ENCODE results near the gene ACBD7. TPM values are rescaled to one million over a fixed set of nuclear protein-coding genes. Genes with fewer than 3 reads are reported as not detected.
A peak's percentile ranks its signal among the peaks of the same experiment; 100 is the strongest.

ACBD7 gene
- total and polyA plus RNA-seq, 9 donors: 0.08 to 1.7 (median 0.40) TPM; not detected in 1

- intact Hi-C loops (cut with DNase I): loop anchor here in 2 of 4 donors (10.0 kb wide), 3 partner anchors 65 to 265 kb away; partner anchors contain the start of genes CDNF (in 1 of the 2), DCLRE1C (in 1 of the 2), HSPA14 (in 1 of the 2) and MEIG1 (in 1 of the 2)
- Histone ChIP-seq H3K27ac (no peak overlapping the region), H3K36me3 (no peaks in the 10 kb centered on the region), H3K4me1 (ENCODE audit: insufficient read depth) (peaks cover 9% of the 10 kb centered on the region), H3K4me3 (no peak overlapping the region), H3K27me3 (no peaks in the 10 kb centered on the region), H3K9me3 (no peaks in the 10 kb centered on the region)
- no peak for TF ChIP-seq EP300 (IDR thresholded peaks at IDR 0.05)
- TF ChIP-seq, protein P1, sequence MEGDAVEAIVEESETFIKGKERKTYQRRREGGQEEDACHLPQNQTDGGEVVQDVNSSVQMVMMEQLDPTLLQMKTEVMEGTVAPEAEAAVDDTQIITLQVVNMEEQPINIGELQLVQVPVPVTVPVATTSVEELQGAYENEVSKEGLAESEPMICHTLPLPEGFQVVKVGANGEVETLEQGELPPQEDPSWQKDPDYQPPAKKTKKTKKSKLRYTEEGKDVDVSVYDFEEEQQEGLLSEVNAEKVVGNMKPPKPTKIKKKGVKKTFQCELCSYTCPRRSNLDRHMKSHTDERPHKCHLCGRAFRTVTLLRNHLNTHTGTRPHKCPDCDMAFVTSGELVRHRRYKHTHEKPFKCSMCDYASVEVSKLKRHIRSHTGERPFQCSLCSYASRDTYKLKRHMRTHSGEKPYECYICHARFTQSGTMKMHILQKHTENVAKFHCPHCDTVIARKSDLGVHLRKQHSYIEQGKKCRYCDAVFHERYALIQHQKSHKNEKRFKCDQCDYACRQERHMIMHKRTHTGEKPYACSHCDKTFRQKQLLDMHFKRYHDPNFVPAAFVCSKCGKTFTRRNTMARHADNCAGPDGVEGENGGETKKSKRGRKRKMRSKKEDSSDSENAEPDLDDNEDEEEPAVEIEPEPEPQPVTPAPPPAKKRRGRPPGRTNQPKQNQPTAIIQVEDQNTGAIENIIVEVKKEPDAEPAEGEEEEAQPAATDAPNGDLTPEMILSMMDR (IDR thresholded peaks at IDR 0.05): no peak
- TF ChIP-seq POLR2A (IDR thresholded peaks at IDR 0.05): no peak
- 44 to 55% (median 54%) methylated on average over 4 of the region's 4 CpGs for WGBS, 3 donors
- DNase-seq: no peak
Observed at GRCh38 chr10:15099886-15100285, 11.3 kb upstream of the ACBD7 start.

- WGBS, 3 donors: 0 to 1% (median 1%) methylated on average over 71 to 84 of the region's 84 CpGs
- Histone ChIP-seq H3K4me1 (ENCODE audit: insufficient read depth) (peaks cover 9% of the 10 kb centered on the region), H3K9me3 (no peaks in the 10 kb centered on the region), H3K27me3 (no peaks in the 10 kb centered on the region), H3K27ac (peak within 1 kb of the TSS; percentile 88 to 94), H3K36me3 (no peaks in the 10 kb centered on the region), H3K4me3 (peak within 1 kb of the TSS; percentile 72)
- TF ChIP-seq EP300 (IDR thresholded peaks at IDR 0.05) (no peak), POLR2A (IDR thresholded peaks at IDR 0.05) (peak; percentile 43)
- TF ChIP-seq, protein P1 (IDR thresholded peaks at IDR 0.05): no peak
- intact Hi-C loops (cut with DNase I): loop anchor here in 2 of 4 donors (10.0 kb wide), 3 partner anchors 68 to 262 kb away; partner anchors contain the start of genes CDNF (in 1 of the 2), DCLRE1C (in 1 of the 2), HSPA14 (in 1 of the 2) and MEIG1 (in 1 of the 2)
- DNase-seq: peak; percentile 97 to 99 (median 99)
Observed at GRCh38 chr10:15097011-15097812, 8.6 kb upstream of the ACBD7 start, which contains the start of gene RPP38. TSS of gene RPP38 (plus strand) at chr10:15097355. CDS start at chr10:15103315, 5,960 bp downstream.

- DNase-seq: no peak
Observed at GRCh38 chr10:15096661-15097010, 8.1 kb upstream of the ACBD7 start.

DNA sequence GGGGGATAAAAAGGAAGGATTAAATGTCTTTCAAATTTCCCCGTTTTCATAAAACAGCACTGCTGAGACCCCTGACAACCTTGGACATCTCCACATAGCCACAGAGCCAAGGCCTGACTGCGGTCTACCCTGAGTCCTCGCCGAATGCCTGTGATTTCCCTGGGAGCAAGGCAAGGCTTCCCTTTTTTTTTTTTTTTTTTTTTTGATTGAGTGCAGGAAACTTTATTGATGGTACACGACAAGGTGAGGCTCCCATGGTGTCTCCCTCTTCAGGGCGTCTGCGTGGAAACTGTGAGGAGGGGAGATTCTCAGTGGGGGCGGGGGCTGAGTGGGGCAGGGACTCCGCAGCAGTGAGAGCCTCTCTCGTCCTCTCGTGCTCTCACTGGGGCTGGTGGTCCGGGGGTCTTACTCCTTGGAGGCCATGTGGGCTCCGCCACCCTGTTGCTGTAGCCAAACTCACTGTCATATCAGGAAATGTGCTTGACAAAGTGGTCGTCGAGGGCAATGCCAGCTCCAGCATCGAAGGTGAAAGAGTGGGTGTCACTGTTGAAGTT lies 4.4 kb upstream of the ACBD7 start:
- Histone ChIP-seq H3K9me3 (no peaks in the 10 kb centered on the region), H3K4me1 (ENCODE audit: insufficient read depth) (peaks cover 4% of the 10 kb centered on the region), H3K4me3 (no peak overlapping the region), H3K27me3 (no peaks in the 10 kb centered on the region), H3K36me3 (no peaks in the 10 kb centered on the region), H3K27ac (no peak overlapping the region)
- no peak for TF ChIP-seq EP300 (IDR thresholded peaks at IDR 0.05)
- TF ChIP-seq POLR2A (IDR thresholded peaks at IDR 0.05): no peak
- TF ChIP-seq, protein P1 (IDR thresholded peaks at IDR 0.05): no peak
- 88 to 91% (median 89%) methylated on average over 16 of the region's 16 CpGs for WGBS, 3 donors
- no peak for DNase-seq
- intact Hi-C loops (cut with DNase I): loop anchor here in 2 of 4 donors (10.0 kb wide), 3 partner anchors 72 to 258 kb away; partner anchors contain the start of genes CDNF (in 1 of the 2), DCLRE1C (in 1 of the 2), HSPA14 (in 1 of the 2) and MEIG1 (in 1 of the 2)

More at GRCh38 chr10:15096661-15097010, 8.1 kb upstream of the ACBD7 start:
- TF ChIP-seq, protein P1 (IDR thresholded peaks at IDR 0.05): no peak
- TF ChIP-seq POLR2A (IDR thresholded peaks at IDR 0.05): no peak
- TF ChIP-seq EP300 (IDR thresholded peaks at IDR 0.05): no peak
- Histone ChIP-seq H3K27ac (peak overlapping the region; percentile 88 to 94), H3K4me3 (peak overlapping the region; percentile 72), H3K9me3 (no peaks in the 10 kb centered on the region), H3K27me3 (no peaks in the 10 kb centered on the region), H3K4me1 (ENCODE audit: insufficient read depth) (peaks cover 9% of the 10 kb centered on the region), H3K36me3 (no peaks in the 10 kb centered on the region)
- intact Hi-C loops (cut with DNase I): loop anchor here in 2 of 4 donors (10.0 kb wide), 3 partner anchors 68 to 262 kb away; partner anchors contain the start of genes CDNF (in 1 of the 2), DCLRE1C (in 1 of the 2), HSPA14 (in 1 of the 2) and MEIG1 (in 1 of the 2)
- 0 to 1% (median 0%) methylated on average over 11 of the region's 11 CpGs for WGBS, 3 donors
